HepG2 (cell line): Measurements from ENCODE around the gene EIF4G1.

Experiments
- ATRX ChIP-seq: sonication (generic); formaldehyde crosslinking; IDR thresholded peaks from 2 replicates; pipeline ENCODE4 v1.4.0; 2020; ENCODE audit warnings: missing genetic modification reagents, borderline replicate concordance
- EEA1 ChIP-seq: sonication (generic); formaldehyde crosslinking; IDR thresholded peaks from 2 replicates; pipeline ENCODE4 v1.5.1; 2020; ENCODE audit warnings: mild to moderate bottlenecking, missing genetic modification reagents, borderline replicate concordance
- JUN ChIP-seq: sonication (generic); formaldehyde crosslinking; IDR thresholded peaks from 2 replicates; pipeline ENCODE4 v1.4.0; 2020; ENCODE audit warnings: mild to moderate bottlenecking, missing genetic modification reagents
- MED1 ChIP-seq: sonication (generic); formaldehyde crosslinking; IDR thresholded peaks from 2 replicates; pipeline ENCODE4 v1.4.0; 2020; ENCODE audit warnings: missing genetic modification reagents
- PBX3 ChIP-seq: sonication (generic); formaldehyde crosslinking; IDR thresholded peaks from 2 replicates; pipeline ENCODE4 v1.8.1; 2023; ENCODE audit warnings: missing genetic modification reagents, inconsistent platforms, borderline replicate concordance
- PRDM10 ChIP-seq: sonication (generic); formaldehyde crosslinking; IDR thresholded peaks from 2 replicates; pipeline ENCODE4 v1.4.0; 2020; ENCODE audit warnings: low read depth, missing genetic modification reagents
- SMC3 ChIP-seq: IDR thresholded peaks from 2 replicates; pipeline ENCODE4 v1.6.1; 2011; ENCODE audit warnings: low read length, improper control_type of control experiment
- TFDP1 ChIP-seq: IDR thresholded peaks from 2 replicates; pipeline ENCODE4 v1.6.1; 2016; ENCODE audit warnings: missing compliant biosample characterization, missing genetic modification reagents, borderline replicate concordance
- ZBTB1 ChIP-seq: sonication (generic); formaldehyde crosslinking; IDR thresholded peaks from 2 replicates; pipeline ENCODE4 v1.4.0; 2020; ENCODE audit warnings: missing genetic modification reagents, borderline replicate concordance
- ZC3H13 ChIP-seq: sonication (generic); formaldehyde crosslinking; IDR thresholded peaks from 2 replicates; pipeline ENCODE4 v1.8.1; 2023; ENCODE audit warnings: mild to moderate bottlenecking, missing genetic modification reagents, moderate library complexity
- ZC3H4 ChIP-seq: sonication (generic); formaldehyde crosslinking; IDR thresholded peaks from 2 replicates; pipeline ENCODE4 v1.4.0; 2020; ENCODE audit warnings: missing genetic modification reagents, borderline replicate concordance
- ZFP36 ChIP-seq: fragments of 150-350 bp; IDR thresholded peaks from 2 replicates; pipeline ENCODE4 v1.6.1; 2018; ENCODE audit warnings: borderline replicate concordance, low read length, low read depth; ENCODE audit not compliant: partially characterized antibody
- ZNF609 ChIP-seq: sonication (generic); formaldehyde crosslinking; IDR thresholded peaks from 2 replicates; pipeline ENCODE4 v1.4.0; 2020; ENCODE audit warnings: mild to moderate bottlenecking, missing genetic modification reagents, borderline replicate concordance

- TF ChIP-seq TFDP1 (CRISPR knock-in tag) (no peak), MED1 (CRISPR knock-in tag) (no peak), ZNF609 (no peak), PRDM10 (no peak), ZC3H13 (CRISPR knock-in tag) (no peak), ZFP36 (no peak), ATRX (CRISPR knock-in tag) (no peak), JUN (CRISPR knock-in tag) (no peak), ZBTB1 (CRISPR knock-in tag) (no peak), ZC3H4 (CRISPR knock-in tag) (no peak), EEA1 (CRISPR knock-in tag) (no peak), SMC3 (no peak), PBX3 (no peak)
These were observed 32.2 kb downstream of the EIF4G1 start for GRCh38 chr3:184346480-184347190.
